Ishikawa (cell line): ENCODE measurements around the gene KLF6.

Experiments
- CEBPB ChIP-seq: IDR thresholded peaks from 2 replicates; pipeline ENCODE4 v1.6.1; 2012
- CREB1 ChIP-seq: IDR thresholded peaks from 2 replicates; pipeline ENCODE4 v1.6.1; 2012; ENCODE audit warnings: low read depth
- EGR1 ChIP-seq: IDR thresholded peaks from 2 replicates; pipeline ENCODE4 v1.6.1; 2012
- EP300 ChIP-seq: IDR thresholded peaks from 2 replicates; pipeline ENCODE4 v1.6.1; 2012; ENCODE audit warnings: borderline replicate concordance
- FOXM1 ChIP-seq: IDR thresholded peaks from 2 replicates; pipeline ENCODE4 v1.6.1; 2012; ENCODE audit warnings: low read depth, borderline replicate concordance
- NFIC ChIP-seq: IDR thresholded peaks from 2 replicates; pipeline ENCODE4 v1.6.1; 2012
- RAD21 ChIP-seq: IDR thresholded peaks from 2 replicates; pipeline ENCODE4 v1.6.1; 2012; ENCODE audit warnings: low read depth
- TAF1 ChIP-seq: IDR thresholded peaks from 2 replicates; pipeline ENCODE4 v1.6.1; 2012; ENCODE audit warnings: low read depth, mild to moderate bottlenecking
- TCF12 ChIP-seq: IDR thresholded peaks from 2 replicates; pipeline ENCODE4 v1.6.1; 2012; ENCODE audit warnings: low read depth
- TEAD4 ChIP-seq: IDR thresholded peaks from 2 replicates; pipeline ENCODE4 v1.6.1; 2012
- YY1 ChIP-seq: IDR thresholded peaks from 2 replicates; pipeline ENCODE4 v1.6.1; 2012; ENCODE audit warnings: low read depth
- ZBTB7A ChIP-seq: IDR thresholded peaks from 2 replicates; pipeline ENCODE4 v1.6.1; 2012; ENCODE audit warnings: low read depth
- TF ChIP-seq, protein P1 (sequence below): IDR thresholded peaks from 2 replicates; pipeline ENCODE4 v1.6.1; 2012
- TF ChIP-seq, protein P2 (sequence below): IDR thresholded peaks from 2 replicates; pipeline ENCODE4 v1.6.1; 2012; ENCODE audit warnings: low read depth, mild to moderate bottlenecking
- TF ChIP-seq, protein P3 (sequence below): IDR thresholded peaks from 2 replicates; pipeline ENCODE4 v1.6.1; 2012

Gene KLF6

DNA sequence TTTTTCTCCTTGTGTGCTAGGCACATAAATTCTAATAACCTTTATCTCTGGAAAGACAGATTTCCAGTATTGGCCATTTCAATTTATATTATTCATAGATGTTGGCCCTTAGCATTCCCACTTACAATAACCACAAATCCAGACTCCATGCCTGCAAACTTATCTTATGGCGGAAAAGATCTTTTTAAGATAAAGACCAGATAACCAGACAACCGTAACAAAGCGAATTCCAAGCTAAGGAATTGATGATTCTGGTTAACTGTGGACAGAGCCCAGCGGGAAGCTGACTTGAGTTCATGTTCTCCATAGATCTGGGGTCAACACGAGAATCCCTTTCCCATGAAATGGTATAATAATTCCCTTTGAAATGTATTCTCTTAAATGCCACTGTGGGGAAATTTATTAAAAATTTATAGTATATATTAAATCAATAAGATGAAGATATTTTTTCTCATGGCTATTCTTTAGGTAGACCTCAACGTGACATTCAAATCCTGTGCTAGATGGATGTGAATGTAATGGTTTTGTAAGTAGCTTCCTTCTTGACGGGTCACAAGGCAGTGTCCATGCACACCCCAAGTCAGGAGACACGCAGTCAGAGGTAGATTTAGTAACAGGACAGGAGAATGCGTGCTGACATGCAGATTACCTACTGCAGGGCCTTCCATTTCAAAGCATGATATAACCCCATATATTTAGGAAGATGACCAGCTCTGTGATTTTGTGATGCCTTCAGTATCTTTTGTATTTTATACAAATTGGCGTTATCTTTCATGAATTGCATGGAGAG lies 37.7 kb upstream of the KLF6 start:
- no peak for TF ChIP-seq RAD21
- TF ChIP-seq NFIC = no peak
- TF ChIP-seq EGR1 = no peak
- TF ChIP-seq CREB1 = no peak
- no peak for TF ChIP-seq YY1
- TF ChIP-seq, protein P1, sequence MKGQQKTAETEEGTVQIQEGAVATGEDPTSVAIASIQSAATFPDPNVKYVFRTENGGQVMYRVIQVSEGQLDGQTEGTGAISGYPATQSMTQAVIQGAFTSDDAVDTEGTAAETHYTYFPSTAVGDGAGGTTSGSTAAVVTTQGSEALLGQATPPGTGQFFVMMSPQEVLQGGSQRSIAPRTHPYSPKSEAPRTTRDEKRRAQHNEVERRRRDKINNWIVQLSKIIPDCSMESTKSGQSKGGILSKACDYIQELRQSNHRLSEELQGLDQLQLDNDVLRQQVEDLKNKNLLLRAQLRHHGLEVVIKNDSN = no peak

DNA sequence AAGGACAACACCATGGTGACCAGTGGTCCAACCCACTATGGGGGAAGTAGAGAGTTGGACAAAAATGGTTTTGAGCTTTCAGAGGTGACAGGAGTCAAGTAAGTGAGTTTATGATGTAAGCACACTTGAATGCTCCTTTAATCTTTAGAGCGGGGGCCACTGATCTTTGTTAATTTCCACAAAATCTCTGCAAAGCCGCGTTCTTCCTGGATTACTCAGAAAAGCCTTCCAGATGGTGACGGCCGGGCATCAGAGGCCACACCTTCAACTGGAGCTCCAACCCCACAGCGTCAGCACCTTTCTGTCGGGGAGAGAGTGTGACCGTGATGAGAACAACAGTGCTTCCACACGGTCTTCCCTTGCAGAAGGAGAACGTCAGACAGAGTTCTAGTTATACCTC lies 35.2 kb upstream of the KLF6 start:
- TF ChIP-seq RAD21 (no peak), TAF1 (no peak), FOXM1 (no peak), CREB1 (no peak), EP300 (no peak), EGR1 (no peak), ZBTB7A (no peak), NFIC (no peak), YY1 (no peak), CEBPB (no peak), TEAD4 (no peak)
- TF ChIP-seq, protein P1 = no peak
- TF ChIP-seq, protein P2, sequence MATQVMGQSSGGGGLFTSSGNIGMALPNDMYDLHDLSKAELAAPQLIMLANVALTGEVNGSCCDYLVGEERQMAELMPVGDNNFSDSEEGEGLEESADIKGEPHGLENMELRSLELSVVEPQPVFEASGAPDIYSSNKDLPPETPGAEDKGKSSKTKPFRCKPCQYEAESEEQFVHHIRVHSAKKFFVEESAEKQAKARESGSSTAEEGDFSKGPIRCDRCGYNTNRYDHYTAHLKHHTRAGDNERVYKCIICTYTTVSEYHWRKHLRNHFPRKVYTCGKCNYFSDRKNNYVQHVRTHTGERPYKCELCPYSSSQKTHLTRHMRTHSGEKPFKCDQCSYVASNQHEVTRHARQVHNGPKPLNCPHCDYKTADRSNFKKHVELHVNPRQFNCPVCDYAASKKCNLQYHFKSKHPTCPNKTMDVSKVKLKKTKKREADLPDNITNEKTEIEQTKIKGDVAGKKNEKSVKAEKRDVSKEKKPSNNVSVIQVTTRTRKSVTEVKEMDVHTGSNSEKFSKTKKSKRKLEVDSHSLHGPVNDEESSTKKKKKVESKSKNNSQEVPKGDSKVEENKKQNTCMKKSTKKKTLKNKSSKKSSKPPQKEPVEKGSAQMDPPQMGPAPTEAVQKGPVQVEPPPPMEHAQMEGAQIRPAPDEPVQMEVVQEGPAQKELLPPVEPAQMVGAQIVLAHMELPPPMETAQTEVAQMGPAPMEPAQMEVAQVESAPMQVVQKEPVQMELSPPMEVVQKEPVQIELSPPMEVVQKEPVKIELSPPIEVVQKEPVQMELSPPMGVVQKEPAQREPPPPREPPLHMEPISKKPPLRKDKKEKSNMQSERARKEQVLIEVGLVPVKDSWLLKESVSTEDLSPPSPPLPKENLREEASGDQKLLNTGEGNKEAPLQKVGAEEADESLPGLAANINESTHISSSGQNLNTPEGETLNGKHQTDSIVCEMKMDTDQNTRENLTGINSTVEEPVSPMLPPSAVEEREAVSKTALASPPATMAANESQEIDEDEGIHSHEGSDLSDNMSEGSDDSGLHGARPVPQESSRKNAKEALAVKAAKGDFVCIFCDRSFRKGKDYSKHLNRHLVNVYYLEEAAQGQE = no peak

DNA sequence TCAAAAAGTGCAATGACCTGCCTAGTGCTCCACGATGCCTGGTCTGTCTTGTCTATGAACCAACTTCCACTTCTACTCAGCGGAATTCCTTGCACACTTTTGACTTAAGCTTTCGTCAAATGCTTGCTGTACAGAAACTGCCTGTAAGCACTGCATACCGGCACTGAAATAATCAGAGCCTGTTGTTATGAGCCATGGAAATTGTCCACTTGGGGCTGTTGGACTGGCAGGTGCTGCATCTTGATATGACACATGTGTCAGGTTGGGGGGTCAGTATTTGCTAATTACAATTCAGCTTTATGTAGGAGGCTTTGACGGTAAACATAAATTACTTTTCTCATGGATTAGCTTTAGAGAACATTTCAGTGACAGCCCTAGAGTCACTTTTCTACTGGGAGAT lies 32.0 kb upstream of the KLF6 start:
- TF ChIP-seq CEBPB = no peak
- no peak for TF ChIP-seq NFIC
- TF ChIP-seq RAD21 = no peak
- TF ChIP-seq TCF12 = no peak
- TF ChIP-seq CREB1 = no peak
- no peak for TF ChIP-seq ZBTB7A
- TF ChIP-seq, protein P2 = no peak
- no peak for TF ChIP-seq TEAD4
- TF ChIP-seq, protein P3, sequence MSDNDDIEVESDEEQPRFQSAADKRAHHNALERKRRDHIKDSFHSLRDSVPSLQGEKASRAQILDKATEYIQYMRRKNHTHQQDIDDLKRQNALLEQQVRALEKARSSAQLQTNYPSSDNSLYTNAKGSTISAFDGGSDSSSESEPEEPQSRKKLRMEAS = no peak
- no peak for TF ChIP-seq TAF1
- TF ChIP-seq YY1 = no peak
- TF ChIP-seq EGR1 = no peak

DNA sequence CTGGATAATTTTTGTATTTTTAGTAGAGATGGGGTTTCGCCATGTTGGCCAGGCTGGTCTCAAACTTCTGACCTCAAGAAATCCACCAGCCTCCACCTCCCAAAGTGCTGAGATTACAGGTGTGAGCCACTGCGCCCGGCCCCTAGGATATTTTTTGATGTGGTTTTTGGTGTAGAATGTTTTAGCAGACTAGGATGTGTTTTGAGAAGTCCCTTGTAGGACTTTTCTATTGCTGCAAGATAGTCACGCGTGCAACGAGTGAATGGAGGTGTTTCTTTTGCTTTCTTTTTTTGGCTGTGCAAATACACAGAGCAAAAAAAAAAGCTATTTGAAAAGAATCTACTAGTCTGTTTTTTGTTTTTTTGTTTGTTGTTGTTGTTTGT lies 29.8 kb upstream of the KLF6 start:
- TF ChIP-seq CEBPB (no peak), TCF12 (no peak), YY1 (no peak), EGR1 (no peak), EP300 (no peak), CREB1 (no peak), TEAD4 (no peak), TAF1 (no peak), FOXM1 (no peak), RAD21 (no peak), NFIC (no peak), ZBTB7A (no peak)
- TF ChIP-seq, protein P1 = no peak
- TF ChIP-seq, protein P2 = no peak
- TF ChIP-seq, protein P3 = no peak
